Gastrocnemius medialis (tissue), 4 donors: ENCODE results near the gene TANC1.
"Not testable (repeated sequence)": the region's sequence is repeated elsewhere in the genome, so short reads cannot be mapped to it uniquely, and the experiment has no call there.

Experiments
- POLR2A ChIP-seq, 2 donors: fragments of 450-650 bp; IDR thresholded peaks; one replicate each; pipeline ENCODE4 v1.6.1; 2017; ENCODE audit warnings: antibody characterized with exemption in 2 of 2, mild to moderate bottlenecking in 2 of 2, moderate library complexity in 2 of 2
- TF ChIP-seq, protein P1 (sequence below), 5 experiments: fragments of 450-650 bp in 3 of 5; fragments of 200-600 bp in 2 of 5; sonication (generic) in 2 of 5; IDR thresholded peaks in 4 of 5; conservative IDR thresholded peaks in 1 of 5; 1 replicate in 4 of 5; 2 replicates in 1 of 5; pipeline ENCODE4 v1.5.1; 2016 to 2019; ENCODE audit warnings: antibody characterized with exemption in 5 of 5, mild to moderate bottlenecking in 3 of 5, moderate library complexity in 3 of 5

DNA sequence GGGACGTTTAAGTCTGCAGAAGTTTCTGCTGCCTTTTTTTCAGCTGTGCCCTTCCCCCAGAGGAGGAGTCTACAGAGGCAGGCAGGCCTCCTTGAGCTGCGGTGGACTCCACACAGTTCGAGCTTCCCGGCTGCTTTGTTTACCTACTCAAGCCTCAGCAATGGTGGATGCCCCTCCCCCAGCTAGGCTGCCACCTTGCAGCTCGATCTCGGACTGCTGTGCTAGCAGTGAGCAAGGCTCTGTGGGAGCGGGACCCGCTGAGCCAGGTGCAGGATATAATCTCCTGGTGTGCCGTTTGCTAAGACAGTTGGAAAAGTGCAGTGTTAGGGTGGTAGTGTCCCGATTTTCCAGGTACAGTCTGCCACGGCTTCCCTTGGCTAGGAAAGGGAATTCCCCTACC lies 72.9 kb downstream of the TANC1 start:
- TF ChIP-seq, protein P1, sequence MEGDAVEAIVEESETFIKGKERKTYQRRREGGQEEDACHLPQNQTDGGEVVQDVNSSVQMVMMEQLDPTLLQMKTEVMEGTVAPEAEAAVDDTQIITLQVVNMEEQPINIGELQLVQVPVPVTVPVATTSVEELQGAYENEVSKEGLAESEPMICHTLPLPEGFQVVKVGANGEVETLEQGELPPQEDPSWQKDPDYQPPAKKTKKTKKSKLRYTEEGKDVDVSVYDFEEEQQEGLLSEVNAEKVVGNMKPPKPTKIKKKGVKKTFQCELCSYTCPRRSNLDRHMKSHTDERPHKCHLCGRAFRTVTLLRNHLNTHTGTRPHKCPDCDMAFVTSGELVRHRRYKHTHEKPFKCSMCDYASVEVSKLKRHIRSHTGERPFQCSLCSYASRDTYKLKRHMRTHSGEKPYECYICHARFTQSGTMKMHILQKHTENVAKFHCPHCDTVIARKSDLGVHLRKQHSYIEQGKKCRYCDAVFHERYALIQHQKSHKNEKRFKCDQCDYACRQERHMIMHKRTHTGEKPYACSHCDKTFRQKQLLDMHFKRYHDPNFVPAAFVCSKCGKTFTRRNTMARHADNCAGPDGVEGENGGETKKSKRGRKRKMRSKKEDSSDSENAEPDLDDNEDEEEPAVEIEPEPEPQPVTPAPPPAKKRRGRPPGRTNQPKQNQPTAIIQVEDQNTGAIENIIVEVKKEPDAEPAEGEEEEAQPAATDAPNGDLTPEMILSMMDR (IDR thresholded peaks at IDR 0.05 in 4 of 5, conservative IDR thresholded peaks at IDR 0.05 in 1 of 5), result not testable (repeated sequence)
- not testable (repeated sequence) for TF ChIP-seq POLR2A (IDR thresholded peaks at IDR 0.05)
